BJ (cell line): ENCODE results near the gene IRAK1BP1. TPM values are rescaled to one million over a fixed set of nuclear protein-coding genes. Genes with fewer than 3 reads are reported as not detected.
"Not testable (repeated sequence)": the region's sequence is repeated elsewhere in the genome, so short reads cannot be mapped to it uniquely, and the experiment has no call there.

Experiments
- CTCF ChIA-PET: fragments of 350-600 bp; formaldehyde crosslinking; extraction: SDS; loops from one replicate; lab custom pipeline; 2021; ENCODE audit warnings: antibody characterized with exemption, inconsistent platforms; lab: Yijun Ruan, JAX
- POLR2A ChIA-PET: fragments of 300-600 bp; sonication (Branson Sonifier 250); formaldehyde crosslinking; extraction: SDS; loops from one replicate; lab custom pipeline; 2021; ENCODE audit warnings: antibody characterized with exemption; lab: Charles Lee
- DNase-seq: peaks from one replicate; pipeline ENCODE4 v3.0.0-alpha.2; 2011; ENCODE audit warnings: low read depth
- H3K27me3 ChIP-seq: 2 replicates; pipeline ENCODE4 v1.6.0; 2011; ENCODE audit warnings: low read length; ENCODE audit not compliant: control insufficient read depth, insufficient read depth
- H3K36me3 ChIP-seq: 2 replicates; pipeline ENCODE4 v1.5.1; 2011; ENCODE audit warnings: low read length; ENCODE audit not compliant: control insufficient read depth, insufficient read depth
- H3K4me3 ChIP-seq: 2 replicates; pipeline ENCODE4 v1.5.1; 2011; ENCODE audit warnings: low read depth, mild to moderate bottlenecking, control low read depth, low read length
- CTCF ChIP-seq: IDR thresholded peaks from 2 replicates; pipeline ENCODE4 v1.5.1; 2011; ENCODE audit warnings: low read depth, mild to moderate bottlenecking, control low read depth, inconsistent platforms, low read length, moderate library complexity; ENCODE audit not compliant: insufficient read depth
- polyA plus RNA-seq: library from polyadenylated mRNA; depleted of rRNA; stranded (reverse); fragments of >200 nt; gene quantifications from 2 replicates; pipeline ENCODE4 v1.2.3, GENCODE V29; 2011

Gene IRAK1BP1
- polyA plus RNA-seq, 1 experiment: 1.4 TPM

GRCh38 chr6:78875505-78875904 is 8.2 kb downstream of the IRAK1BP1 start:
- no peak for TF ChIP-seq CTCF
- H3K36me3 ChIP-seq: no peaks in the 10 kb centered on the region
- DNase-seq: no peak
- H3K4me3 ChIP-seq: no peak overlapping the region
- ChIA-PET POLR2A (no interaction called here), CTCF (no interaction called here)
- no peaks in the 10 kb centered on the region for H3K27me3 ChIP-seq

- no peak overlapping the region for H3K4me3 ChIP-seq
- POLR2A ChIA-PET: no interaction called here
These were observed 16.3 kb downstream of the IRAK1BP1 start for GRCh38 chr6:78883651-78884050.

GRCh38 chr6:78889901-78890300 is 22.6 kb downstream of the IRAK1BP1 start:
- DNase-seq, H3K4me3 ChIP-seq, CTCF ChIA-PET, H3K36me3 ChIP-seq, H3K27me3 ChIP-seq, POLR2A ChIA-PET: not testable (repeated sequence)

More at GRCh38 chr6:78883651-78884050, 16.3 kb downstream of the IRAK1BP1 start:
- Histone ChIP-seq H3K36me3 (no peaks in the 10 kb centered on the region), H3K27me3 (no peaks in the 10 kb centered on the region)
- DNase-seq: no peak
- CTCF ChIA-PET: no interaction called here
- no peak for TF ChIP-seq CTCF

- Histone ChIP-seq H3K36me3 (no peaks in the 10 kb centered on the region), H3K27me3 (no peaks in the 10 kb centered on the region), H3K4me3 (no peak overlapping the region)
- CTCF ChIA-PET: no interaction called here
- POLR2A ChIA-PET: no interaction called here
- DNase-seq: no peak
- TF ChIP-seq CTCF: no peak
These were observed 28.9 kb downstream of the IRAK1BP1 start for GRCh38 chr6:78896227-78896626.

GRCh38 chr6:78908621-78909020 is 41.3 kb downstream of the IRAK1BP1 start:
- POLR2A ChIA-PET: no interaction called here
- CTCF ChIA-PET: no interaction called here
- TF ChIP-seq CTCF: no peak

GRCh38 chr6:78909391-78909790 is 42.0 kb downstream of the IRAK1BP1 start:
- ChIA-PET CTCF (no interaction called here), POLR2A (no interaction called here)
- TF ChIP-seq CTCF: no peak
- Histone ChIP-seq H3K4me3 (no peak overlapping the region), H3K27me3 (no peaks in the 10 kb centered on the region), H3K36me3 (no peaks in the 10 kb centered on the region)
- DNase-seq: peak; percentile 76

More at GRCh38 chr6:78908621-78909020, 41.3 kb downstream of the IRAK1BP1 start:
- no peaks in the 10 kb centered on the region for H3K36me3 ChIP-seq
- H3K27me3 ChIP-seq: no peaks in the 10 kb centered on the region
- DNase-seq: no peak
- no peak overlapping the region for H3K4me3 ChIP-seq
